GM23248 (cell line): ENCODE results near the gene SLC7A10. TPM values are rescaled to one million over a fixed set of nuclear protein-coding genes. Genes with fewer than 3 reads are reported as not detected.

Experiments
- DNase-seq: peaks from one replicate; pipeline ENCODE4 v3.0.0-alpha.2; 2015
- H2AFZ ChIP-seq: fragments of 200-600 bp; sonication (generic); 2 replicates; pipeline ENCODE4 v1.6.1; 2016; ENCODE audit warnings: antibody characterized with exemption
- H3F3A ChIP-seq: fragments of 200-600 bp; sonication (generic); 2 replicates; pipeline ENCODE4 v1.6.1; 2016; ENCODE audit warnings: mild to moderate bottlenecking, antibody characterized with exemption, mixed run types; ENCODE audit not compliant: insufficient read depth
- H3K27ac ChIP-seq: fragments of 200-600 bp; sonication (generic); 2 replicates; pipeline ENCODE4 v1.5.1; 2016; ENCODE audit warnings: mild to moderate bottlenecking
- H3K27me3 ChIP-seq: fragments of 200-600 bp; sonication (generic); replicated peaks from 2 replicates; pipeline ENCODE4 v1.6.1; 2016; ENCODE audit warnings: mild to moderate bottlenecking; ENCODE audit not compliant: insufficient read depth
- H3K36me3 ChIP-seq: fragments of 200-600 bp; sonication (generic); 2 replicates; pipeline ENCODE4 v1.6.1; 2016; ENCODE audit warnings: low read depth, mild to moderate bottlenecking
- H3K4me1 ChIP-seq: fragments of 200-600 bp; sonication (generic); 2 replicates; pipeline ENCODE4 v1.6.1; 2016; ENCODE audit warnings: mild to moderate bottlenecking; ENCODE audit not compliant: insufficient read depth
- H3K4me2 ChIP-seq: fragments of 200-600 bp; sonication (generic); one replicate; pipeline ENCODE4 v1.6.1; 2016; ENCODE audit warnings: mild to moderate bottlenecking; ENCODE audit not compliant: unreplicated experiment
- H3K4me3 ChIP-seq: fragments of 200-600 bp; sonication (generic); 2 replicates; pipeline ENCODE4 v1.5.1; 2016; ENCODE audit warnings: mild to moderate bottlenecking
- H3K79me2 ChIP-seq: fragments of 200-600 bp; sonication (generic); 2 replicates; pipeline ENCODE4 v1.6.1; 2016; ENCODE audit warnings: mild to moderate bottlenecking; ENCODE audit not compliant: insufficient read depth
- H3K9ac ChIP-seq: fragments of 200-600 bp; sonication (generic); 2 replicates; pipeline ENCODE4 v1.6.1; 2016; ENCODE audit warnings: mild to moderate bottlenecking
- H3K9me2 ChIP-seq: fragments of 200-600 bp; sonication (generic); 2 replicates; pipeline ENCODE4 v1.6.1; 2016; ENCODE audit warnings: mixed run types, mild to moderate bottlenecking, moderate library complexity; ENCODE audit not compliant: insufficient read depth
- H3K9me3 ChIP-seq: fragments of 200-600 bp; sonication (generic); one replicate; pipeline ENCODE4 v1.6.1; 2017; ENCODE audit warnings: low read depth
- H4K20me1 ChIP-seq: fragments of 200-600 bp; sonication (generic); 2 replicates; pipeline ENCODE4 v1.6.0; 2016; ENCODE audit not compliant: insufficient read depth
- EZH2 ChIP-seq: fragments of 200-600 bp; sonication (generic); IDR thresholded peaks from 2 replicates; pipeline ENCODE4 v1.6.1; 2018; ENCODE audit warnings: antibody characterized with exemption, mild to moderate bottlenecking; ENCODE audit not compliant: insufficient read depth, poor library complexity, severe bottlenecking
- EZH2phosphoT487 ChIP-seq: fragments of 200-600 bp; sonication (generic); IDR thresholded peaks from 2 replicates; pipeline ENCODE4 v1.6.1; 2018; ENCODE audit warnings: antibody characterized with exemption, moderate library complexity, mild to moderate bottlenecking, low read depth; ENCODE audit not compliant: insufficient read depth
- WGBS, 2 experiments: methylation state at CpG; one replicate each; pipeline ENCODE4 v1.1.6; 2015 to 2017; ENCODE audit warnings: low lambda C conversion rate in 2 of 2, low coverage in 1 of 2; ENCODE audit errors: missing lambda C conversion rate in 2 of 2; 5-methylcytosine and 5-hydroxymethylcytosine counted together
- in situ Hi-C: fragments of 300-500 bp; cut with MboI; formaldehyde crosslinking; loops from 2 replicates; pipeline ENCODE4 v1.15.0; 2020
- polyA plus RNA-seq: library from polyadenylated mRNA; unstranded; fragments of >200 nt; fragmentation: Nextera tagmentation; extraction: Ambion mirVana; gene quantifications from 2 replicates; pipeline ENCODE4 v1.2.1, GENCODE V29; 2016
- total RNA-seq: library from RNA; depleted of rRNA; stranded (reverse); fragments of >200 nt; shearing (Covaris generic); gene quantifications from 2 replicates; pipeline ENCODE4 v1.2.3, GENCODE V29; 2014

The SLC7A10 gene
- total and polyA plus RNA-seq, 2 experiments from 2014 or later: not detected

DNA sequence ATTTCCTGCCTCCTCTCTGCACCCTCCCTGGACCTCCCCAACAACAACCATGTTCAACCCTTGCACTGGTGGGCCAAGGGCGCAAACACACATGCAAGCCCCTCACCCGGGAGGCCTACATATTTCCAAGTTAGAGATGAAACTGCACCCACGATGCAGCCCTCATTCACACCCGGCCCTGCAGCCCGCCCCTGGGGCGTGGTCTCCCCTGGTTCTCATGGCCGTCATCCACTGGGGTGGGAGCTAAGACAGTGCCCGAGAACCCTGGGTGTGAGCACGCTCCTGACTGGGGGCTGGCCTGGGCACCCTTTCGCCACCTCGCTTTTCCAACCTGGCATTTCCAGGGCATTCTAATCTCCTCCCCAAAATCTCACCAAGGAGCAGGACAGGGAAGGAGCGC, 7.0 kb upstream of the SLC7A10 start:
- no peak for DNase-seq
- Histone ChIP-seq H3K79me2 (no peaks in the 10 kb centered on the region), H3F3A (peaks cover 9% of the 10 kb centered on the region; the same call in 1 of the 2 replicates), H3K4me3 (no peak overlapping the region), H3K27ac (no peak overlapping the region), H3K9ac (no peak overlapping the region), H3K4me1 (no peaks in the 10 kb centered on the region), H3K4me2 (no peak overlapping the region), H3K27me3 (peaks cover 18% of the 10 kb centered on the region; the same call in 1 of the 2 replicates), H3K9me2 (no peaks in the 10 kb centered on the region), H3K9me3 (no peaks in the 10 kb centered on the region), H4K20me1 (no peaks in the 10 kb centered on the region), H3K36me3 (no peaks in the 10 kb centered on the region), H2AFZ (no peak overlapping the region)
- WGBS, 2 experiments: 45 to 48% methylated on average over 11 to 12 of the region's 12 CpGs
- in situ Hi-C loops: loop anchor here (10.0 kb wide), 1 partner anchor 532 kb away; no protein-coding TSS in a partner anchor
- no peak for TF ChIP-seq EZH2phosphoT487
- TF ChIP-seq EZH2: no peak

DNA sequence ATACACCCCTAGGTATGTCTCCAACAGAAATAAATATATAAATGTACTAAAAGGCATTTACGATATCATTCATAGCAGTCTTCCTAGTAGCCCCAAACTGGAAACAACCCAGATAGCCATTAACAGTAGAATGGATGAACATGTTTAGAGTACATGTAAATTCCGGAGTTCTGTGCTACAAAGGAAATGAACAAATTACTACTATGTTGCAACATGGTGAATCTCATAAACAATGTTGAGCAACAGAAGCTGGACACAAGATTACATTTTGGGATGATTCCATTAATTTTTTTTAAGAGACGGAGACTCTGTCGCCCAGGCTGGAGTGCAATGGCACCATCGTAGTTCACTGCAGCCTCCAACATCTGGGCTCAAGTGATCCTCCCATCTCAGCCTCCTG, 5.9 kb upstream of the SLC7A10 start:
- Histone ChIP-seq H4K20me1 (no peaks in the 10 kb centered on the region), H3K4me2 (no peak overlapping the region), H3K9ac (no peak overlapping the region), H3K27me3 (peaks cover 26% of the 10 kb centered on the region; the same call in 1 of the 2 replicates), H3K36me3 (no peaks in the 10 kb centered on the region), H3K79me2 (no peaks in the 10 kb centered on the region), H3K4me1 (no peaks in the 10 kb centered on the region), H2AFZ (no peak overlapping the region), H3K9me3 (no peaks in the 10 kb centered on the region), H3K9me2 (no peaks in the 10 kb centered on the region), H3F3A (peaks cover 9% of the 10 kb centered on the region; the same call in 1 of the 2 replicates), H3K27ac (no peak overlapping the region), H3K4me3 (no peak overlapping the region)
- in situ Hi-C loops: loop anchor here (10.0 kb wide), 1 partner anchor 533 kb away; no protein-coding TSS in a partner anchor
- TF ChIP-seq EZH2: no peak
- TF ChIP-seq EZH2phosphoT487: no peak
- peak; percentile 78 for DNase-seq
- 3 to 5% methylated on average over 5 of the region's 5 CpGs for WGBS, 2 experiments

DNA sequence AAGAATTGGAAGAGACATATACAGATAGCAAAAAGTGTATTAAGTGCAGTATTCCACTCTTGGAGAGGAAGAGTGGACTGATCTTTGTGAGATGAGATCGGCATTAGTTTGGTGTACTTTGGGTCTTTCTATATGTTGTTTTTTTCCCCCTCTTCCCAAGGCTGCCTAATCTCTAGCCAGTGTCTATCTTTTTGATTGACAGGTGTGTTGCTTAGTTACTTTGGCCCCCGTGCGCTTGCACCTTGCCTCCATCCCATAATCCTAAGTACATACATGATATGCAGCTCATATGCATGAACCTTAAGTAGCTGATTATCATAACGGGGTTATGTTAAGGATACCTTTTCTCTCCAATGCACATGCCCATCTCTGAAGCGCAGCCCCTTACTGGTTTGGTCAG, 4.3 kb upstream of the SLC7A10 start:
- H3K9me2 ChIP-seq: no peaks in the 10 kb centered on the region
- no peaks in the 10 kb centered on the region for H3K9me3 ChIP-seq
- DNase-seq: no peak
- H3K4me3 ChIP-seq: no peak overlapping the region
- peaks cover 41% of the 10 kb centered on the region for H3K27me3 ChIP-seq
- no peak overlapping the region for H3K27ac ChIP-seq
- 73 to 80% methylated on average over 5 of the region's 5 CpGs for WGBS, 2 experiments
- H3F3A ChIP-seq: peaks cover 9% of the 10 kb centered on the region; the same call in 1 of the 2 replicates
- TF ChIP-seq EZH2phosphoT487 (no peak), EZH2 (no peak)
- no peaks in the 10 kb centered on the region for H3K36me3 ChIP-seq
- no peak overlapping the region for H3K4me2 ChIP-seq
- in situ Hi-C loops: loop anchor here (10.0 kb wide), 1 partner anchor 535 kb away; no protein-coding TSS in a partner anchor
- H2AFZ ChIP-seq: no peak overlapping the region
- no peaks in the 10 kb centered on the region for H4K20me1 ChIP-seq
- no peaks in the 10 kb centered on the region for H3K4me1 ChIP-seq
- no peak overlapping the region for H3K9ac ChIP-seq
- no peaks in the 10 kb centered on the region for H3K79me2 ChIP-seq

DNA sequence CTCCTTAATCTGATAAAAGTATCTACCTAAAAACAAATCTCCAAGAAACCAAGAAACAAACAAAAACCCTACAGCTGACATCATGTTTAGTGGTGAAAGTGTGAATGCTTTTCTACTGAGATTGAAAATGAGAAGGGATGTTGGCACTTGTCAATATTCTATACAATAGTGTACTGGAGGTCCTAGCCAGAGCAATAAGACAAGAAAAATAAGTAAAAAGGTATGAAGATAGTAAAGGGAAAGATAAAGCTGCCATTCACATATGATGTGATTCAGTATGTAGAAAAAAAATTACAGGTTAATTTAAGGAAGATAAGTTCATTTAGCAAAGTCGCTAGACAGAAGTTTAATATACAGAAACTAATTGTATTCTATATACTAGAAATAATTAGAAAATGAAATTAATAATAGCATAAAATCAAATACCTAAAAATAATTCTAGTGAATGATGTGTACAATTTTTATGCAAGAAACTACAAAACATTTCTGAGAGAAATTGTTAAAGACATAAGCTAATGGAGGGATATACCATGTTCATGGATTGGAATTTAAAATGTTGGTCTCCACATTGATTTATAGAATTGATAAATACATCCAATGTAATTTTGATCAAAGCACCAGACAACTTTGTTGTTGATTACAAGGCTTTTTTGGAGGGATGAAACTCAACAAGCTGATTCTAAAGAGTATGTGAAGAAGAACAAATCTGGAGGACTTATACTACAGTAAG, 2.4 kb upstream of the SLC7A10 start:
- in situ Hi-C loops: no loop called here
- H3K27me3 ChIP-seq: peaks cover 45% of the 10 kb centered on the region
- 44 to 55% methylated on average over 1 of the region's 1 CpG for WGBS, 2 experiments

More for the DNA sequence above, 2.4 kb upstream of the SLC7A10 start:
- DNase-seq: no peak
- Histone ChIP-seq H3K4me2 (no peak overlapping the region), H3K36me3 (no peaks in the 10 kb centered on the region), H4K20me1 (no peaks in the 10 kb centered on the region), H3K4me3 (no peak overlapping the region), H3K4me1 (no peaks in the 10 kb centered on the region), H3F3A (peaks cover 9% of the 10 kb centered on the region; the same call in 1 of the 2 replicates), H2AFZ (no peak overlapping the region), H3K27ac (no peak overlapping the region), H3K79me2 (no peaks in the 10 kb centered on the region), H3K9ac (no peak overlapping the region), H3K9me3 (no peaks in the 10 kb centered on the region), H3K9me2 (no peaks in the 10 kb centered on the region)
- TF ChIP-seq EZH2phosphoT487 (no peak), EZH2 (no peak)
